ENCODE data around the gene PTPRM.

DNA sequence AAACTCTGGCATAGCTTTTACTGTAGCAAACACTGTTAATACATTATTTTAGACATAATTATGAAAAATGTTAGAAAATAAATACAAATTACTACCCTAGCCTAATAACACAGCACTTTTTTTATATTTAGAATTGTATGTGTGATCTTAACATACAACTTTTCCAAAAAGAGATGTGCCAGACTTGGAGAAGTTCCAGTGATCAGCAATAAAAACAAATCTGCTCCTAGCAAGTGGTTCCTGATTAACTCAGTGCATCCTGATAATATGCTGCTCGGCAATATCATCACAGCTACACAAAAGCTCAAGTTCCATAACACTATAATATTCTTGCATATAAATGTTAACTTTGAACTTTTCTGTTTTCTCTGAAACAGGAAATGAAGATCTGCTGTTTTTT lies 22.4 kb upstream of the PTPRM start:
- TF ChIP-seq, protein P1, sequence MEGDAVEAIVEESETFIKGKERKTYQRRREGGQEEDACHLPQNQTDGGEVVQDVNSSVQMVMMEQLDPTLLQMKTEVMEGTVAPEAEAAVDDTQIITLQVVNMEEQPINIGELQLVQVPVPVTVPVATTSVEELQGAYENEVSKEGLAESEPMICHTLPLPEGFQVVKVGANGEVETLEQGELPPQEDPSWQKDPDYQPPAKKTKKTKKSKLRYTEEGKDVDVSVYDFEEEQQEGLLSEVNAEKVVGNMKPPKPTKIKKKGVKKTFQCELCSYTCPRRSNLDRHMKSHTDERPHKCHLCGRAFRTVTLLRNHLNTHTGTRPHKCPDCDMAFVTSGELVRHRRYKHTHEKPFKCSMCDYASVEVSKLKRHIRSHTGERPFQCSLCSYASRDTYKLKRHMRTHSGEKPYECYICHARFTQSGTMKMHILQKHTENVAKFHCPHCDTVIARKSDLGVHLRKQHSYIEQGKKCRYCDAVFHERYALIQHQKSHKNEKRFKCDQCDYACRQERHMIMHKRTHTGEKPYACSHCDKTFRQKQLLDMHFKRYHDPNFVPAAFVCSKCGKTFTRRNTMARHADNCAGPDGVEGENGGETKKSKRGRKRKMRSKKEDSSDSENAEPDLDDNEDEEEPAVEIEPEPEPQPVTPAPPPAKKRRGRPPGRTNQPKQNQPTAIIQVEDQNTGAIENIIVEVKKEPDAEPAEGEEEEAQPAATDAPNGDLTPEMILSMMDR (IDR thresholded peaks at IDR 0.05) = no peak
- TF ChIP-seq POLR2A (IDR thresholded peaks at IDR 0.05) = no peak
